HEK293 (cell line): Measurements from ENCODE around the gene PARS2.

Experiments
- CTCF ChIA-PET: fragments of 350-600 bp; formaldehyde crosslinking; extraction: SDS; loops from one replicate; lab custom pipeline; 2021; ENCODE audit warnings: antibody characterized with exemption; lab: Yijun Ruan, JAX
- POLR2A ChIA-PET: fragments of 300-600 bp; formaldehyde crosslinking; extraction: SDS; loops from one replicate; lab custom pipeline; 2020; ENCODE audit warnings: antibody characterized with exemption, inconsistent platforms; lab: Yijun Ruan, JAX
- H3K27ac ChIP-seq: fragments of 200-500 bp; sonication (Bioruptor generic); 2 replicates; pipeline ENCODE4 v1.5.1; 2014; ENCODE audit warnings: low read depth, low read length, control low read depth, inconsistent platforms; ENCODE audit errors: extremely low read depth
- H3K36me3 ChIP-seq, 2 experiments: fragments of 200-500 bp in 1 of 2; sonication (Bioruptor generic) in 1 of 2; 1 replicate in 1 of 2; 2 replicates in 1 of 2; pipeline ENCODE4 v1.5.1; 2014 to 2017; ENCODE audit warnings: inconsistent platforms in 2 of 2, low read length in 2 of 2; ENCODE audit not compliant: control insufficient read depth in 2 of 2, insufficient read depth in 1 of 2
- H3K4me1 ChIP-seq: fragments of 200-500 bp; sonication (Bioruptor generic); 2 replicates; pipeline ENCODE4 v1.5.1; 2014; ENCODE audit warnings: mild to moderate bottlenecking, low read length, inconsistent platforms; ENCODE audit not compliant: control insufficient read depth, insufficient read depth
- H3K4me3 ChIP-seq: 2 replicates; pipeline ENCODE4 v1.5.1; 2011; ENCODE audit warnings: low read depth, mild to moderate bottlenecking, control low read depth, low read length, moderate library complexity
- H3K9me3 ChIP-seq: fragments of 200-500 bp; sonication (Bioruptor generic); 2 replicates; pipeline ENCODE4 v1.5.1; 2014; ENCODE audit warnings: low read depth, low read length, inconsistent platforms; ENCODE audit not compliant: control insufficient read depth, insufficient read depth
- CTCF ChIP-seq: fragments of 450-650 bp; formaldehyde crosslinking; IDR thresholded peaks from 2 replicates; pipeline ENCODE4 v1.5.1; 2016; ENCODE audit warnings: missing biosample characterization, missing genetic modification characterization
- GLIS2 ChIP-seq: fragments of 450-650 bp; formaldehyde crosslinking; IDR thresholded peaks from 2 replicates; pipeline ENCODE4 v1.5.1; 2016; ENCODE audit warnings: missing biosample characterization, missing genetic modification characterization
- KLF8 ChIP-seq: fragments of 450-650 bp; formaldehyde crosslinking; IDR thresholded peaks from 2 replicates; pipeline ENCODE4 v1.5.1; 2016; ENCODE audit warnings: missing biosample characterization, missing genetic modification characterization
- MZF1 ChIP-seq: fragments of 450-650 bp; formaldehyde crosslinking; IDR thresholded peaks from 2 replicates; pipeline ENCODE4 v1.5.1; 2017; ENCODE audit warnings: missing biosample characterization, missing genetic modification characterization, borderline replicate concordance
- OVOL3 ChIP-seq: fragments of 450-650 bp; formaldehyde crosslinking; IDR thresholded peaks from 2 replicates; pipeline ENCODE4 v1.5.1; 2016; ENCODE audit warnings: missing biosample characterization, missing genetic modification characterization
- PRDM4 ChIP-seq: fragments of 450-650 bp; formaldehyde crosslinking; IDR thresholded peaks from 2 replicates; pipeline ENCODE4 v1.5.1; 2017; ENCODE audit warnings: missing biosample characterization, missing genetic modification characterization
- PRDM6 ChIP-seq: fragments of 450-650 bp; formaldehyde crosslinking; IDR thresholded peaks from 2 replicates; pipeline ENCODE4 v1.5.1; 2017; ENCODE audit warnings: missing biosample characterization, missing genetic modification characterization
- ZBTB21 ChIP-seq: fragments of 450-650 bp; formaldehyde crosslinking; IDR thresholded peaks from 2 replicates; pipeline ENCODE4 v1.5.1; 2017; ENCODE audit warnings: missing biosample characterization, missing genetic modification characterization
- ZBTB7A ChIP-seq: fragments of 450-650 bp; formaldehyde crosslinking; IDR thresholded peaks from 2 replicates; pipeline ENCODE4 v1.5.1; 2016; ENCODE audit warnings: low read depth, missing biosample characterization, missing genetic modification characterization
- ZNF10 ChIP-seq: fragments of 450-650 bp; formaldehyde crosslinking; IDR thresholded peaks from 2 replicates; pipeline ENCODE4 v1.5.1; 2017; ENCODE audit warnings: missing biosample characterization, missing genetic modification characterization
- ZNF112 ChIP-seq: fragments of 450-650 bp; formaldehyde crosslinking; IDR thresholded peaks from 2 replicates; pipeline ENCODE4 v1.5.0; 2017; ENCODE audit warnings: missing biosample characterization, missing genetic modification characterization
- ZNF114 ChIP-seq: fragments of 450-650 bp; formaldehyde crosslinking; IDR thresholded peaks from 2 replicates; pipeline ENCODE4 v1.5.0; 2017; ENCODE audit warnings: missing biosample characterization, missing genetic modification characterization
- ZNF18 ChIP-seq: fragments of 450-650 bp; formaldehyde crosslinking; IDR thresholded peaks from 2 replicates; pipeline ENCODE4 v1.5.1; 2016; ENCODE audit warnings: missing biosample characterization, missing genetic modification characterization
- ZNF202 ChIP-seq: fragments of 450-650 bp; formaldehyde crosslinking; IDR thresholded peaks from 2 replicates; pipeline ENCODE4 v1.5.1; 2016; ENCODE audit warnings: missing biosample characterization, missing genetic modification characterization, borderline replicate concordance
- ZNF280D ChIP-seq: fragments of 450-650 bp; formaldehyde crosslinking; IDR thresholded peaks from 2 replicates; pipeline ENCODE4 v1.5.1; 2016; ENCODE audit warnings: missing biosample characterization, missing genetic modification characterization
- ZNF302 ChIP-seq: fragments of 450-650 bp; formaldehyde crosslinking; IDR thresholded peaks from 2 replicates; pipeline ENCODE4 v1.5.1; 2016; ENCODE audit warnings: missing biosample characterization, missing genetic modification characterization, low read depth
- ZNF335 ChIP-seq: fragments of 450-650 bp; formaldehyde crosslinking; conservative IDR thresholded peaks from 2 replicates; pipeline ENCODE4 v1.5.1; 2016; ENCODE audit warnings: missing biosample characterization, missing genetic modification characterization
- ZNF473 ChIP-seq: fragments of 450-650 bp; formaldehyde crosslinking; IDR thresholded peaks from 2 replicates; pipeline ENCODE4 v1.5.1; 2017; ENCODE audit warnings: missing biosample characterization, missing genetic modification characterization
- ZNF488 ChIP-seq: fragments of 450-650 bp; formaldehyde crosslinking; IDR thresholded peaks from 2 replicates; pipeline ENCODE4 v1.5.1; 2016; ENCODE audit warnings: missing biosample characterization, missing genetic modification characterization
- ZNF571 ChIP-seq: fragments of 450-650 bp; formaldehyde crosslinking; IDR thresholded peaks from 2 replicates; pipeline ENCODE4 v1.5.0; 2017; ENCODE audit warnings: missing biosample characterization, missing genetic modification characterization
- ZNF692 ChIP-seq: fragments of 450-650 bp; formaldehyde crosslinking; IDR thresholded peaks from 2 replicates; pipeline ENCODE4 v1.5.1; 2016; ENCODE audit warnings: missing biosample characterization, missing genetic modification characterization
- ZNF785 ChIP-seq: fragments of 450-650 bp; formaldehyde crosslinking; IDR thresholded peaks from 2 replicates; pipeline ENCODE4 v1.5.1; 2016; ENCODE audit warnings: missing biosample characterization, missing genetic modification characterization

PARS2 gene

GRCh38 chr1:54805466-54805865, 41.1 kb upstream of the PARS2 start (continued):
- TF ChIP-seq ZNF280D (no peak), PRDM6 (tag by site-specific recombination) (no peak), ZNF302 (tag by site-specific recombination) (no peak), OVOL3 (tag by site-specific recombination) (no peak), ZNF692 (tag by site-specific recombination) (no peak), ZNF571 (tag by site-specific recombination) (no peak), KLF8 (no peak), MZF1 (tag by site-specific recombination) (no peak), CTCF (tag by site-specific recombination) (no peak), ZNF335 (tag by site-specific recombination) (no peak), PRDM4 (tag by site-specific recombination) (no peak), ZNF785 (no peak)
- TF ChIP-seq, all 188 proteins: peak for 0

- no peak overlapping the region for H3K4me3 ChIP-seq
- ChIA-PET CTCF (interaction anchor here (1.0 to 2.9 kb wide), 2 partner anchors 13 to 28 kb away, joined by 3 to 7 read pairs; no protein-coding TSS in a partner anchor), POLR2A (no interaction called here)
- no peaks in the 10 kb centered on the region for H3K36me3 ChIP-seq
- H3K4me1 ChIP-seq = no peaks in the 10 kb centered on the region
- H3K9me3 ChIP-seq = no peaks in the 10 kb centered on the region
- no peak overlapping the region for H3K27ac ChIP-seq
- no peak for TF ChIP-seq ZNF114 (tag by site-specific recombination)
- TF ChIP-seq GLIS2 (tag by site-specific recombination) = no peak
- no peak for TF ChIP-seq ZNF202 (tag by site-specific recombination)
- TF ChIP-seq ZNF10 (tag by site-specific recombination) = no peak
- no peak for TF ChIP-seq ZNF473 (tag by site-specific recombination)
- TF ChIP-seq ZBTB7A (tag by site-specific recombination) = no peak
- no peak for TF ChIP-seq ZNF18
- TF ChIP-seq ZBTB21 (tag by site-specific recombination) = no peak
- TF ChIP-seq ZNF488 (tag by site-specific recombination) = no peak
- TF ChIP-seq ZNF112 (tag by site-specific recombination) = no peak
These were observed 40.3 kb upstream of the PARS2 start for GRCh38 chr1:54804471-54805132.
